HG03521 (cell line): ENCODE results near the gene BACH2.
"Not testable (repeated sequence)": the region's sequence is repeated elsewhere in the genome, so short reads cannot be mapped to it uniquely, and the experiment has no call there.

Source experiments
- ATAC-seq: cut with Tn5 transposase; IDR thresholded peaks from one replicate; pipeline ENCODE4 v1.9.1; 2021; ENCODE audit warnings: mild to moderate bottlenecking, moderate library complexity; ENCODE audit not compliant: unreplicated experiment

The BACH2 gene

GRCh38 chr6:90166155-90166924, 130.3 kb downstream of the BACH2 start:
- not testable (repeated sequence) for ATAC-seq

- no peak for ATAC-seq
Observed at GRCh38 chr6:90162648-90163387, 133.8 kb downstream of the BACH2 start.

- ATAC-seq, result no peak
Observed at GRCh38 chr6:90160013-90160412, 136.6 kb downstream of the BACH2 start.

GRCh38 chr6:90159452-90159851, 137.2 kb downstream of the BACH2 start:
- no peak for ATAC-seq

- no peak for ATAC-seq
Observed at GRCh38 chr6:90158936-90159335, 137.7 kb downstream of the BACH2 start.

GRCh38 chr6:90157441-90157840, 139.2 kb downstream of the BACH2 start:
- ATAC-seq, result no peak

GRCh38 chr6:90156861-90157260, 139.8 kb downstream of the BACH2 start:
- no peak for ATAC-seq

- ATAC-seq, result no peak
Observed at GRCh38 chr6:90154755-90155470, 141.7 kb downstream of the BACH2 start.

- no peak for ATAC-seq
Observed at GRCh38 chr6:90151576-90152422, 144.8 kb downstream of the BACH2 start.

GRCh38 chr6:90149280-90149679, 147.4 kb downstream of the BACH2 start:
- no peak for ATAC-seq

- ATAC-seq, result no peak
Observed at GRCh38 chr6:90148867-90149266, 147.8 kb downstream of the BACH2 start.

GRCh38 chr6:90146921-90147649, 149.6 kb downstream of the BACH2 start:
- no peak for ATAC-seq

- ATAC-seq, result no peak
Observed at GRCh38 chr6:90146024-90146423, 150.6 kb downstream of the BACH2 start.

- no peak for ATAC-seq
Observed at GRCh38 chr6:90144928-90145555, 151.6 kb downstream of the BACH2 start.

GRCh38 chr6:90144396-90144795, 152.2 kb downstream of the BACH2 start:
- no peak for ATAC-seq

GRCh38 chr6:90140683-90141082, 156.0 kb downstream of the BACH2 start:
- no peak for ATAC-seq

- no peak for ATAC-seq
Observed at GRCh38 chr6:90139272-90139817, 157.3 kb downstream of the BACH2 start.

GRCh38 chr6:90136837-90137568, 159.6 kb downstream of the BACH2 start:
- no peak for ATAC-seq

GRCh38 chr6:90136176-90136575, 160.5 kb downstream of the BACH2 start:
- ATAC-seq, result no peak
